A549 treated with AZD2906 at 1 μM for 4 hours (cell line): ENCODE data around the gene DUS2. TPM values are rescaled to one million over a fixed set of nuclear protein-coding genes. Genes with fewer than 3 reads are reported as not detected.

Experiments
- total RNA-seq: library from RNA; stranded (reverse); fragments of 200-300 nt; extraction: Qiagen RNA extraction; gene quantifications from 5 replicates; pipeline ENCODE4 v1.2.3, GENCODE V29; 2022

DUS2 gene
- 16.4 to 17.6 TPM (median 16.9 TPM) in 5 replicates for total RNA-seq

GRCh38 chr16:68022728-68023537, at the start of gene DUS2, which contains the start of gene DDX28:
TSS of gene DUS2 (plus strand) at chr16:68023284. CDS start at chr16:68038024, 14,740 bp downstream.
TSS of gene DDX28 (minus strand) at chr16:68023232. CDS start at chr16:68023202, 30 bp downstream.

GRCh38 chr16:67979955-67980678, 43.0 kb upstream of the DUS2 start, which contains the start of gene DPEP3:
TSS of gene DPEP3 (minus strand) at chr16:67980499. CDS start at chr16:67980380, 119 bp downstream.

GRCh38 chr16:67998779-67999688, 24.1 kb upstream of the DUS2 start, which contains the start of gene DPEP2:
TSS of gene DPEP2 (minus strand) at chr16:67999484. CDS start at chr16:67993212, 6,272 bp downstream.

GRCh38 chr16:68015681-68016080, 7.4 kb upstream of the DUS2 start, which contains the start of gene DPEP2NB:
TSS of gene DPEP2NB (minus strand) at chr16:68015911. CDS start at chr16:68015770, 141 bp downstream.

GRCh38 chr16:68085259-68086071, 62.4 kb downstream of the DUS2 start, which contains the start of gene NFATC3:
TSS of gene NFATC3 (plus strand) at chr16:68085370. CDS start at chr16:68085682, 312 bp downstream.

Other genes with a start within 250 kb of the DUS2 start
- gene RANBP10, start 216.7 kb upstream of the DUS2 start, total RNA-seq = 8.0 to 9.5 TPM (median 8.4 TPM) in 5 replicates
- 0.21 to 0.63 TPM (median 0.44 TPM) in 5 replicates for gene TSNAXIP1, start 216.4 kb upstream of the DUS2 start, total RNA-seq
- gene THAP11, start 181.0 kb upstream of the DUS2 start, total RNA-seq = 26.5 to 41.7 TPM (median 40.0 TPM) in 5 replicates
- 232 to 250 TPM (median 235 TPM) in 5 replicates for gene NUTF2, start 176.4 kb upstream of the DUS2 start, total RNA-seq
- 21.8 to 28.3 TPM (median 26.3 TPM) in 5 replicates for gene CENPT, start 175.6 kb upstream of the DUS2 start, total RNA-seq
- gene EDC4, start 150.2 kb upstream of the DUS2 start, total RNA-seq = 47.8 to 62.7 TPM (median 58.0 TPM) in 5 replicates
- 0.15 to 0.24 TPM (median 0.20 TPM) in 4 of 5 replicates, not detected in the other for gene NRN1L, start 138.4 kb upstream of the DUS2 start, total RNA-seq
- 13.8 to 18.3 TPM (median 16.6 TPM) in 5 replicates for gene PSKH1, start 130.0 kb upstream of the DUS2 start, total RNA-seq
- gene CTRL, start 91.4 kb upstream of the DUS2 start, total RNA-seq = 1.2 to 1.9 TPM (median 1.5 TPM) in 5 replicates
- gene PSMB10, start 86.4 kb upstream of the DUS2 start, total RNA-seq = 37.3 to 52.6 TPM (median 52.0 TPM) in 5 replicates
- 4.5 to 13.3 TPM (median 12.1 TPM) in 5 replicates for gene LCAT, start 79.2 kb upstream of the DUS2 start, total RNA-seq
- 26.9 to 33.6 TPM (median 29.3 TPM) in 5 replicates for gene SLC12A4, start 54.6 kb upstream of the DUS2 start, total RNA-seq
- gene DPEP3, start 42.8 kb upstream of the DUS2 start, total RNA-seq = not detected in 5 replicates
- gene DPEP2, start 23.8 kb upstream of the DUS2 start, total RNA-seq = 0.05 TPM in 1 of 5 replicates, not detected in the others
- not detected in 5 replicates for gene DPEP2NB, start 7.4 kb upstream of the DUS2 start, total RNA-seq
- gene DDX28, start 52 bp upstream of the DUS2 start, total RNA-seq = 17.2 to 21.0 TPM (median 19.3 TPM) in 5 replicates
- gene NFATC3, start 62.1 kb downstream of the DUS2 start, total RNA-seq = 12.2 to 15.0 TPM (median 14.4 TPM) in 5 replicates
- 0.05 to 0.18 TPM (median 0.10 TPM) in 5 replicates for gene ESRP2, start 212.8 kb downstream of the DUS2 start, total RNA-seq
- gene PLA2G15, start 222.1 kb downstream of the DUS2 start, total RNA-seq = 15.0 to 16.6 TPM (median 15.1 TPM) in 5 replicates
- 29.4 to 34.5 TPM (median 31.3 TPM) in 5 replicates for gene SLC7A6, start 241.2 kb downstream of the DUS2 start, total RNA-seq